ENCODE data around the gene DLGAP1.

GRCh38 chr18:3616142-3616541, 839.0 kb downstream of the DLGAP1 start:
- TF ChIP-seq CTCF (IDR thresholded peaks at IDR 0.05; ENCODE audit: insufficient read depth, low read length) = no peak
- no peak for TF ChIP-seq SPI1 (IDR thresholded peaks at IDR 0.05; ENCODE audit: borderline replicate concordance, low read depth)

Measured in HL-60 (cell line).